DND-41 (cell line): ENCODE data around the gene ADAMTS16.

Experiments
- EZH2 ChIP-seq: IDR thresholded peaks from 3 replicates; pipeline ENCODE4 v1.6.1; 2012; ENCODE audit warnings: borderline replicate concordance, low read depth, mild to moderate bottlenecking, moderate library complexity, low read length, inconsistent platforms; ENCODE audit not compliant: severe bottlenecking
- TF ChIP-seq, protein P1 (sequence below): IDR thresholded peaks from 2 replicates; pipeline ENCODE4 v1.5.1; 2012; ENCODE audit warnings: borderline replicate concordance, low read length, moderate library complexity, mild to moderate bottlenecking; ENCODE audit not compliant: poor library complexity, severe bottlenecking; ENCODE audit errors: extremely low read depth

DNA sequence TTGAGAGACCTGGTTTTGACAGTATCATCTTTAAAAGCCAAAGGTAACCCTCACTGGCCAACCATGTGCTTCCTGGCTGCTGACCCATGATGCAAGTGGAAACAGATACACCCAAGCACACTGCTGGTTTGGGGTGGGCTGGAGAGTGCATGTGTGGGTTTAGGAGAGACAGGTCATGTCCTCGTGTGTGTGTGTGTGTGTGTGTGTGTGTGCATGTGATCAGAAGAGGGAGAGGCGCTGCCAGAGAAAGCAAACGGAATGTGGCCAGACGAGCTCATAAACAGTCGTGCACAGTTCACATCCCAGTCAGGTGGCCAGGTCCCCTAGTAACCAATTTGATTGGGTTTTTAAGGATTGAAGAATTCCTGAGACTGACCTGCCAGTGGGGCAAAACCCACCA lies 169.5 kb downstream of the ADAMTS16 start:
- TF ChIP-seq, protein P1, sequence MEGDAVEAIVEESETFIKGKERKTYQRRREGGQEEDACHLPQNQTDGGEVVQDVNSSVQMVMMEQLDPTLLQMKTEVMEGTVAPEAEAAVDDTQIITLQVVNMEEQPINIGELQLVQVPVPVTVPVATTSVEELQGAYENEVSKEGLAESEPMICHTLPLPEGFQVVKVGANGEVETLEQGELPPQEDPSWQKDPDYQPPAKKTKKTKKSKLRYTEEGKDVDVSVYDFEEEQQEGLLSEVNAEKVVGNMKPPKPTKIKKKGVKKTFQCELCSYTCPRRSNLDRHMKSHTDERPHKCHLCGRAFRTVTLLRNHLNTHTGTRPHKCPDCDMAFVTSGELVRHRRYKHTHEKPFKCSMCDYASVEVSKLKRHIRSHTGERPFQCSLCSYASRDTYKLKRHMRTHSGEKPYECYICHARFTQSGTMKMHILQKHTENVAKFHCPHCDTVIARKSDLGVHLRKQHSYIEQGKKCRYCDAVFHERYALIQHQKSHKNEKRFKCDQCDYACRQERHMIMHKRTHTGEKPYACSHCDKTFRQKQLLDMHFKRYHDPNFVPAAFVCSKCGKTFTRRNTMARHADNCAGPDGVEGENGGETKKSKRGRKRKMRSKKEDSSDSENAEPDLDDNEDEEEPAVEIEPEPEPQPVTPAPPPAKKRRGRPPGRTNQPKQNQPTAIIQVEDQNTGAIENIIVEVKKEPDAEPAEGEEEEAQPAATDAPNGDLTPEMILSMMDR: no peak
- no peak for TF ChIP-seq EZH2
